Panc1 (cell line): ENCODE data around the gene ODF4. TPM values are rescaled to one million over a fixed set of nuclear protein-coding genes. Genes with fewer than 3 reads are reported as not detected.

ENCODE experiments used
- ATAC-seq: fragments of 200-7000 bp; cut with Tn5 transposase; 2 replicates; pipeline ENCODE4 v1.9.1; 2020; ENCODE audit warnings: mild to moderate bottlenecking, moderate library complexity
- BruUV-seq: library from RNA; stranded (reverse); fragments of 400-500 nt; replicated peaks from 2 replicates; lab custom pipeline; 2021; lab: Mats Ljungman, UMichigan
- CTCF ChIA-PET: fragments of 300-600 bp; sonication (Branson Sonifier 250); formaldehyde crosslinking; loops from one replicate; lab custom pipeline; 2022; ENCODE audit warnings: antibody characterized with exemption; lab: Charles Lee
- POLR2A ChIA-PET: fragments of 300-600 bp; sonication (Branson Sonifier 250); formaldehyde crosslinking; loops from one replicate; lab custom pipeline; 2022; ENCODE audit warnings: antibody characterized with exemption; lab: Charles Lee
- DNase-seq: peaks from one replicate; pipeline ENCODE4 v3.0.0-alpha.2; 2010; ENCODE audit warnings: low read depth, low spot score
- H3K27ac ChIP-seq: 2 replicates; pipeline ENCODE4 v1.5.1; 2011; ENCODE audit warnings: mild to moderate bottlenecking, low read length, inconsistent platforms
- H3K27me3 ChIP-seq: fragments of 200-500 bp; sonication (Bioruptor generic); 2 replicates; pipeline ENCODE4 v1.6.0; 2014; ENCODE audit warnings: low read length, inconsistent platforms; ENCODE audit not compliant: control insufficient read depth, insufficient read depth
- H3K36me3 ChIP-seq: fragments of 200-500 bp; sonication (Bioruptor generic); 2 replicates; pipeline ENCODE4 v1.5.1; 2014; ENCODE audit warnings: inconsistent platforms, mild to moderate bottlenecking, low read length, moderate library complexity; ENCODE audit not compliant: control insufficient read depth, insufficient read depth
- H3K4me1 ChIP-seq: 2 replicates; pipeline ENCODE4 v1.5.1; 2011; ENCODE audit warnings: inconsistent platforms, mild to moderate bottlenecking, low read length, moderate library complexity; ENCODE audit not compliant: control insufficient read depth, insufficient read depth
- H3K4me3 ChIP-seq, 2 experiments: 2 replicates each; pipeline ENCODE4 v1.5.1; 2011 to 2012; ENCODE audit warnings: low read depth in 2 of 2, low read length in 2 of 2, mild to moderate bottlenecking in 2 of 2, inconsistent platforms in 1 of 2, moderate library complexity in 1 of 2
- H3K9me3 ChIP-seq: fragments of 200-500 bp; sonication (Bioruptor generic); 2 replicates; pipeline ENCODE4 v1.5.1; 2014; ENCODE audit warnings: low read depth, mild to moderate bottlenecking, inconsistent platforms, low read length, moderate library complexity; ENCODE audit not compliant: control insufficient read depth, insufficient read depth
- CTCF ChIP-seq: fragments of 450-650 bp; IDR thresholded peaks from 2 replicates; pipeline ENCODE4 v1.5.1; 2017; ENCODE audit warnings: mild to moderate bottlenecking
- POLR2AphosphoS5 ChIP-seq: IDR thresholded peaks from 2 replicates; pipeline ENCODE4 v1.6.1; 2012; ENCODE audit warnings: mild to moderate bottlenecking, low read depth, low read length, moderate library complexity
- REST ChIP-seq, 2 experiments: IDR thresholded peaks; 2 replicates each; pipeline ENCODE4 v1.6.1; 2011 to 2012; ENCODE audit warnings: low read depth in 2 of 2, control low read depth in 1 of 2, low read length in 1 of 2, mild to moderate bottlenecking in 1 of 2, moderate library complexity in 1 of 2; ENCODE audit not compliant: insufficient read depth in 1 of 2
- SIN3A ChIP-seq: IDR thresholded peaks from 2 replicates; pipeline ENCODE4 v1.6.1; 2012; ENCODE audit warnings: low read depth, mild to moderate bottlenecking, low read length, moderate library complexity, borderline replicate concordance; ENCODE audit not compliant: insufficient read depth
- TCF7L2 ChIP-seq: IDR thresholded peaks from 2 replicates; pipeline ENCODE4 v1.6.1; 2011; ENCODE audit warnings: mild to moderate bottlenecking, low read depth, low read length, inconsistent platforms
- in situ Hi-C: cut with HindIII; loops from 2 replicates; pipeline ENCODE4 v1.10.0; 2016; ENCODE audit warnings: low sequenced_read_pairs, low pct_unique_long_range_greater_than_20kb
- intact Hi-C: fragments of 100-400 bp; cut with micrococcal nuclease; formaldehyde crosslinking; loops from one replicate; pipeline ENCODE4 v1.10.0; 2022; ENCODE audit not compliant: unreplicated experiment
- total RNA-seq: library from RNA; stranded (reverse); gene quantifications from one replicate; pipeline ENCODE4 v1.2.1, GENCODE V29; 2021; ENCODE audit not compliant: unreplicated experiment

Gene ODF4
- total RNA-seq, 1 experiment from 2014 or later, result not detected

DNA sequence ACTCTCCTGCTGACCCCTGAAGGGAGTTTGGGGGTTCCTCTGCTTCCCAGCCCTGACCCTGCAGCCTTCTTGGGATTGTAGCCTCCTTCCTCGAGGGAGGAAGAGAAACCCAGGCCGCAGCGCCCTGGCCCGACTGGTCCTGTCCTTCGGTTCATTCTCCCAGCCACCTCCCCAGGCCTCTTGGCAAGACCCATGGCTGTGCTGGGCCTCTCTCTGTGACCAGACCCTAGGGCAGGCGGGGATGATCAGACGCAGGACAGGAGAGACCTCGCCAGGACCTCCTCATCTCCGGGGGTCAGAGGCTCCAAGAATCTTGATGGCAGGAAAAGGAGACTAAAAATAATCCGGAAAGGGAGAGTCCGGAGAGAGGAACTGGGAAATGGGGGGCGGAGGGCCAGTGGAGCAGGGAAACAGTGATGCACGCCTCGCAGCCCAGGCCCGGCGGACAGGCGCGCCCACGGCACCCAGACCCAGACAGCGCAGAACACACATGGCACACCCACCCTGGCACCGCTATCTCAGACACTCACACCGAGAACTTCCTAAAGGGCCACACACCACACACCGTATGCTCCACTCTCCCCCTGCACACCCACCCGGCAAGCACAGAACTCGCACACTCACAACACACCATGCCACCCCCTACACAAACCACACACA, 28.4 kb upstream of the ODF4 start:
- H3K36me3 ChIP-seq, result no peaks in the 10 kb centered on the region

DNA sequence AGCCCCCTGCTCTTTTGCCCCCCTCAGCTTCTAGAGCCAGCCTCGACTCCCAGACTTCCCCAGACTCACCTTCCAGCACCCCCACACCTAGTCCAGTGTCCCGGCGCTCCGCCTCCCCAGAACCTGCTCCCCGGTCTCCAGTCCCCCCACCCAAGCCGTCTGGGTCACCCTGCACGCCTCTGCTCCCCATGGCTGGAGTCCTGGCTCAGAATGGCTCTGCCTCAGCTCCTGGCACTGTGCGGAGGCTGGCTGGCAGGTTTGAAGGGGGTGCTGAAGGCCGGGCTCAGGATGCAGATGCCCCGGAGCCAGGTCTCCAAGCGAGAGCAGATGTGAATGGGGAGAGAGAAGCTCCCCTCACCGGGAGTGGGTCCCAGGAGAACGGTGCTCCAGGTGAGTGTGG, 27.4 kb upstream of the ODF4 start:
- ChIA-PET POLR2A (no interaction called here), CTCF (no interaction called here)
- intact Hi-C loops (no loop called here), in situ Hi-C loops (no loop called here)
- no peak for TF ChIP-seq TCF7L2
- no peak for TF ChIP-seq REST (IDR thresholded peaks at IDR 0.05; ENCODE audit: insufficient read depth in 1 of 2, low read depth in 2 of 2, low read length in 1 of 2)
- no peak for TF ChIP-seq POLR2AphosphoS5
- no peak for TF ChIP-seq SIN3A
- no peak for TF ChIP-seq CTCF
- H3K27me3 ChIP-seq, result no peaks in the 10 kb centered on the region
- H3K9me3 ChIP-seq, result no peaks in the 10 kb centered on the region
- DNase-seq (no peak), ATAC-seq (no peak)
- BruUV-seq, result no TSS peak
- H3K36me3 ChIP-seq, result no peaks in the 10 kb centered on the region
- H3K27ac ChIP-seq, result no peak overlapping the region
- H3K4me1 ChIP-seq, result no peaks in the 10 kb centered on the region
- H3K4me3 ChIP-seq, result no peak overlapping the region

More for the DNA sequence above, 28.4 kb upstream of the ODF4 start:
- DNase-seq (no peak), ATAC-seq (no peak)
- TF ChIP-seq TCF7L2, result no peak
- TF ChIP-seq SIN3A, result no peak
- no peak for TF ChIP-seq REST (IDR thresholded peaks at IDR 0.05; ENCODE audit: insufficient read depth in 1 of 2, low read depth in 2 of 2, low read length in 1 of 2)
- TF ChIP-seq POLR2AphosphoS5, result no peak
- no peak for TF ChIP-seq CTCF
- H3K9me3 ChIP-seq, result no peaks in the 10 kb centered on the region
- H3K27me3 ChIP-seq, result no peaks in the 10 kb centered on the region
- no TSS peak for BruUV-seq
- no peak overlapping the region for H3K4me3 ChIP-seq
- POLR2A ChIA-PET, result no interaction called here
- intact Hi-C loops, result no loop called here
- CTCF ChIA-PET, result interaction anchor here (0.8 kb wide), 1 partner anchor 237 kb away, joined by 5 read pairs; no protein-coding TSS in a partner anchor
- no peak overlapping the region for H3K27ac ChIP-seq
- H3K4me1 ChIP-seq, result no peaks in the 10 kb centered on the region
- in situ Hi-C loops, result no loop called here
